ENCODE results near the gene PRKD1.
"Not testable (repeated sequence)": the region's sequence is repeated elsewhere in the genome, so short reads cannot be mapped to it uniquely, and the experiment has no call there.

Gene PRKD1

DNA sequence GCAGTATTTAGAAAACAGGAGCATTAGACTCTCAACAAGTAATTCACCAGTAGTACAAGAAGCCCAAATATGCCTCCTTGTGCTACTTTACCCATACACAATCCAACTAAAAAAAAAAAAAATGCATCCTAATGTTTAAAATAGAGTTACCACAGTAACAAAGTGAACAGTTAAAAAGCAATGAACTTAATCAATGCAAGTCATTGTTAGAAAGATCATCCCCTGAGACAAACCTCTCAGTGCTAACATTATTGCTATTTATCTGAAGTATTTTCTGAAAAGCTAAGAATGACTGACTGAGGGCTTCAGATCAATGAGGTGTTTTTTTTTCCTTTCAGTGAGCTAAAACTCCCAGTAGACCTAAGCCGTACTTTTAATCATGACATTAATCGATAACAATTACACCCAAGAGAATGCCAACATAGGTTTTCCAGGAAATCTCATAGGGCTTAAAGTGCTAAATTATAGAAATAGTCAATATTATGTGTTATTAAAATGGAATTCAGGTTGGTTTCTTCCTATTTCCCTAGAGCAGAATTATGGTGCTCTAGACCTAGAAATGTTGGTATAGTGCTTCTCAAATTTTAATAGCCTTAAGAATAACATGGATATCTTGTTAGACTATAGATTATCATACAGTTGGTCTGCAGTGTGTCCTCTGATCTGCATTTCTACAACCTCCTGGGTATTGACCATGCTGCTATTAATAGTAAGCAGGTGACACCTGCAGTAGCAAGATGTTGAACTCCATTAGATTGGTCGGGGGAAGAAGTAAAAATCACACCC is 123.0 kb downstream of the PRKD1 start:
- no peak overlapping the region for H3K27ac Mint-ChIP-seq
- no peaks in the 10 kb centered on the region for H3K36me3 Mint-ChIP-seq
- H3K27me3 Mint-ChIP-seq = no peaks in the 10 kb centered on the region
- peaks cover 5% of the 10 kb centered on the region for H3K4me1 Mint-ChIP-seq
- no peaks in the 10 kb centered on the region for H3K9me3 Mint-ChIP-seq
- no peak overlapping the region for H3K4me3 Mint-ChIP-seq
- ATAC-seq = no peak

DNA sequence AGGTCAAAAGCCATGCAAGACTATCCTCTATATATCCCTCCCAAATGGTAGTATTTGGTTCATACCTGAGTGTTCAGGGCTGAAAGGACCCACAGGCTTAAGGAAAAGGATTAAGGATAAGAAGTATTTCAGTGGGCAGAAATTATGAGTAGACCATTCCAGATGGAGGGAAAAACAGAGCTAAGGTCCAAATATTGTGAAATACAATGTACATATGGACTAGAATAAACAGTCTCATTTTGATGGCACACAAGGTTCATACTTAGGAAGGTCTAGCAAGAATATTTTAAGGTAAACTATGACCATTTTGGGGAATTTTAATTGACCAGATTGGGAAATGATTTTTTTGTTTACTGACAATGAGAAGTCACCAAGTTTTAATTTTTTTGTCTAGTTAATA is 124.6 kb downstream of the PRKD1 start:
- peaks cover 8% of the 10 kb centered on the region for H3K4me1 Mint-ChIP-seq
- H3K27me3 Mint-ChIP-seq = no peaks in the 10 kb centered on the region
- ATAC-seq = no peak
- H3K36me3 Mint-ChIP-seq = no peaks in the 10 kb centered on the region
- H3K27ac Mint-ChIP-seq = no peak overlapping the region
- no peaks in the 10 kb centered on the region for H3K9me3 Mint-ChIP-seq
- no peak overlapping the region for H3K4me3 Mint-ChIP-seq

DNA sequence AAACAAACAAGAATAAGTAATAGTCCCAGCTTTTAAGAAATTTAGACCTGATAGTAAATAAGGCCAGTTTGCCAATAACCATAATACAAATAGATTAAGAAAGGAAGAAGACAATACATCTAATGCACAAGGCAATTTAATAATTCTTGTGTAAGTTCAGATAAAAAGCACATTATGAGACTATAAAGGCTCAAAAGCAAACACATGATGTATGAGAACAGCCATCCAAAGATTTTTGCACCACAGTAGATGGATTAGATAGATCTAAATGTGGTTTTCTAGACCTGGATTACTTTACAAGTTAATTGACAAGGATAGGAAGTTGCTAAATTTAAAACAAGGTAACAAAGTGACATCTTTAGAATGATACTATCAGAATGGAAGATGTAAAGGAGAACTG is 125.4 kb downstream of the PRKD1 start:
- Mint-ChIP-seq H3K4me1 (peaks cover 8% of the 10 kb centered on the region), H3K4me3 (no peak overlapping the region), H3K27ac (no peak overlapping the region), H3K36me3 (no peaks in the 10 kb centered on the region), H3K27me3 (no peaks in the 10 kb centered on the region), H3K9me3 (no peaks in the 10 kb centered on the region)
- no peak for ATAC-seq

DNA sequence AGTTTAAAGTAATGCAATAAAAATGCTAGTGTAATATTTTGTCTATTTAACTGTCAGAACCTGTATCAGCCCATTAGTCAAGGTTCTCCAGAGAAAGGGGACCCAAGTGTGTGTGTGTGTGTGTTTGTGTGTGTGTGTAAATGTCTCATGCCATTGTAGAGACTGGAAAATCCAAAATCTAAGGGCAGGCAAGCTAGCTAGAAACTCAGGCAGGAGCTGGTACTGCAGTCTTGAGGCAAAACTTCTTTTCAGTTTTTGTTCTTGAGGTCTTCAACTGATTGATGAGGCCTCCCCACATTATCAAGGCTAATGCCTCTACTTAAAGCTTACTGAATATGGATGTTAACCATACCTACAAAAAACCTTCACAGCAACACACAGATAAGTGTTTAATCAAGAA is 126.7 kb downstream of the PRKD1 start:
- Mint-ChIP-seq H3K4me3 (no peak overlapping the region), H3K27ac (no peak overlapping the region), H3K36me3 (no peaks in the 10 kb centered on the region), H3K27me3 (no peaks in the 10 kb centered on the region), H3K4me1 (peaks cover 8% of the 10 kb centered on the region), H3K9me3 (no peaks in the 10 kb centered on the region)
- ATAC-seq = no peak

DNA sequence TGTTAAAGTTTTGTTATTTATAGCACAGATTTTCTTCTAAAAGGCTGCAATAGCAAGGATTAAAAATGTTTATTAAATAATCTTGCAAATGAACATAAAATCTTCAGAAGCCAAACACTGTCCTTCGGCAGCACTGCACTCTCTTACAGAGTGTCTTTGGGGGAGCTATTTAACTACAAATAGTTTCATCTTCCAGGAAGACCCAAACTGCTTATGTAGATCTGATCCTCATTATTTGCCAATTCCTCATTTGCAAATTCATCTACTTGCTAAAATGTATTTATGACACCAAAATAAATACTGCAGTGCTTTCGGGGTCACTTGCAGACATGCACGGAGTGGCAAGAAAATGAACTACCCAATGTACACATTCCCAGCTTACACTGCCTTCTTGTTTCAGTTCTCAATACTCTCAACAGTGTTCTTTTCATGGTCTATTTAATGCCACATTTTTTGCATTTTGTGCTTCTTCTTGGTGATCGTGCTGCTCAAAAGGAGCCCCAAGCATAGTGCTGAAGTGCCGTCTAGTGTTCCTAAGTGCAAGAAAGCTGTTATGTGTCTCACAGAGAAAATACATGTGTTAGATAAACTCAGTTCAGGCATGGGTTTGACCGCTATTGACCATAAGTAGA is 128.1 kb downstream of the PRKD1 start:
- ATAC-seq = peak; percentile 80
- Mint-ChIP-seq H3K27ac (no peak overlapping the region), H3K9me3 (no peaks in the 10 kb centered on the region), H3K36me3 (no peaks in the 10 kb centered on the region), H3K27me3 (no peaks in the 10 kb centered on the region), H3K4me3 (peak overlapping the region; percentile 6), H3K4me1 (peaks cover 8% of the 10 kb centered on the region)

DNA sequence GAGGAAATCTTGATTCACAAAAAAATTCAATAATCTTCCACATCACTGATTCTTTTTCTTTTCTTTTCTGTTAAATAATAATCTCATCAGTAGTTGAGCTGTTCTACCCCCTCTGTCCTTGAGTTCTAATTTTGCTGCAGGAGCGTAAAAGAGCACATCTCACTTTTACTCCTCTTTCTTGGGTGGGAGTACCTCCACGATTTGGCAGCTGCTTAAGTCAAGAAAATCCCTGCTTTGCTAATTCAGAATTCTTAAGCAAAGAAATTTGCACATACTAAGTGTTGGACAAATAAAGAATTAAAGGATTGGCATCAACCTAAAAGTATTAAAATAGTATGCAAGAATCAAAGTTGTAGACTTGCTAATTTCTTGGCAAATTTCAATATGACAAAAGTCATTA is 128.8 kb downstream of the PRKD1 start:
- ATAC-seq = no peak
- Mint-ChIP-seq H3K4me3 (no peak overlapping the region), H3K4me1 (peaks cover 8% of the 10 kb centered on the region), H3K27ac (no peak overlapping the region), H3K36me3 (no peaks in the 10 kb centered on the region), H3K27me3 (no peaks in the 10 kb centered on the region), H3K9me3 (no peaks in the 10 kb centered on the region)

DNA sequence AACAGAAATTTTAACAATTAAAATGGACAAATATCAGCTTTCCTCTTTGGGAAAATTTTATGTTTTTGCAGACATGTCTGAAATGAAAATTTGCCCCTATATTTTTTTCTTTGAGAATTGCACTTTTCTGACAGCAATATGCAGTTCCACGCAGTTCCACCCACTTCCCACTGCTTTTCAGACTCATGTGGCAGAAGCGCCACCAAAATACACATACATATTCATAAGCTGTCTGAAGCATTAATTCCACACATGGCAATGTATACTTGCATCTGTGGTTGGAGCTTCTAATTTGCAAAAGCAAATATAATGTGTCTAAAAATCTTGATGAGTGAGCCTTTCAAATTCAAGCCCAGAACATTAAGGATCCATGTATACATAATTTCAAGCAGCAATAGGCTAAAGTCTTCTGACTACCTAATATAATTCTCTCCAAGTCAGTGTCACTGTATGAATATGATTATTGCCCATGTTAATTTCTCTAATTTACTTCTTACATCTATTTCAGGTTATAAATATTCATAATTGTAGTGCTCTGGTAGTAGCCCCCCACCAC is 129.5 kb downstream of the PRKD1 start:
- H3K27ac Mint-ChIP-seq = no peak overlapping the region
- ATAC-seq = no peak
- no peak overlapping the region for H3K4me3 Mint-ChIP-seq
- peaks cover 8% of the 10 kb centered on the region for H3K4me1 Mint-ChIP-seq
- H3K27me3 Mint-ChIP-seq = no peaks in the 10 kb centered on the region
- H3K9me3 Mint-ChIP-seq = no peaks in the 10 kb centered on the region
- no peaks in the 10 kb centered on the region for H3K36me3 Mint-ChIP-seq

DNA sequence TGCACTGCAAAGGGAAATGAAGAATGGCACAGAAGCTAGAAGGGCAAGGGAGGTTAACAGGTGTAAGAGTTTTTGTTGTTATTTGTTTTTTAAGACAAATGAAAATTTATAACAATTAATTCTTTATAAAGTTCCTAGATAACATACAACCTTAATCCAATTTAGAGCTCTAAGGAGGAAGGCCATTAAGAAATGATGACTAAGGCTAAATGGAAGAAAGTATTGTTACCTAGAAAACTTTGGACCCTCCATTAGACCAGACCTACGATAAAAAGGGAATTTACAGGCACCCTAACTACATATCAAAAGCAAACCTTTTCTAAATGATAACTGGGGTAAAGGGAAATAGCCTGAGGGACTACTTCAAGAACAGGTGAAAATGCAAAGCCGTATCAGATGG is 130.8 kb downstream of the PRKD1 start:
- Mint-ChIP-seq H3K4me1 (peaks cover 8% of the 10 kb centered on the region), H3K9me3 (no peaks in the 10 kb centered on the region), H3K4me3 (no peak overlapping the region), H3K27ac (no peak overlapping the region), H3K36me3 (no peaks in the 10 kb centered on the region), H3K27me3 (no peaks in the 10 kb centered on the region)
- ATAC-seq = no peak

DNA sequence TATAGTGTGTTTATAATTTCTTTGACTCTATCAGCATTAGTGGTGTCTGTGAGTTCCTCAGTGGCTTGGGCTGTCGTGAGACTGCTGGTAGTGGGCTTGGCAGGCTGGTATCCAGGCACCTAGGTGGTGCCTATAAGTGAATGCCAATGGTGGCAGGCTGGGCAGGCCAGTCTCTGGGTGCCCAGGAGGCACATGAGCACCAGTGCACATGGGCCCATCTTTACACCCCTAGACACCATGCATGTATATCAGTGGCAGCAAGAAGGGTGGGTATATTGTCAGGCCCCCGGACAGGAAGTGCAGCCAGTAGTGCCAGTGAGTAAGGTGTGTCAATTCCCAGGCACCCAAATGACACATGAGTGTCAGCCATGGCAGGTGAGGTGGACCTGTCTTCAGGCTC is 138.2 kb downstream of the PRKD1 start:
- no peak for ATAC-seq
- Mint-ChIP-seq H3K27ac (no peak overlapping the region), H3K27me3 (no peaks in the 10 kb centered on the region), H3K4me1 (no peaks in the 10 kb centered on the region), H3K36me3 (no peaks in the 10 kb centered on the region), H3K4me3 (no peak overlapping the region), H3K9me3 (peaks cover 3% of the 10 kb centered on the region)

DNA sequence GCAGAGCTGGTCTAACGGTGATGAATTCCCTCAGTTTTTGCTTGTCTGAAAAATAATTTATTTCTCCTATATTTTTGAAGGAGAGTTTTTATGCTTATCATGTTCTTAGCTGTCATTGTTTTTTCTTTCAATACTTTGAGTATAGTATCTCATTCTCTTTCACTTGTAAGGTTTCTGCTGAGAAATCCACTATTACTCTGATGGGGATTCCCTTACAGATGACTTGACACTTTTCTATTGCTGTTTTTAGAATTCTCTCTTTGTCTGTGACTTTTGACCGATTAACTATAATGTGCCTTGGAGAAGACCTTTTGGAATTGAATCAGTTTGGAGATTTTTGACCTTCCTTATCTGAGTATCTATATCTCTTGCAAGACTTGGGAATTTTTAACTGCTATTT is 139.6 kb downstream of the PRKD1 start:
- H3K9me3 Mint-ChIP-seq = peaks cover 3% of the 10 kb centered on the region
- no peaks in the 10 kb centered on the region for H3K36me3 Mint-ChIP-seq

DNA sequence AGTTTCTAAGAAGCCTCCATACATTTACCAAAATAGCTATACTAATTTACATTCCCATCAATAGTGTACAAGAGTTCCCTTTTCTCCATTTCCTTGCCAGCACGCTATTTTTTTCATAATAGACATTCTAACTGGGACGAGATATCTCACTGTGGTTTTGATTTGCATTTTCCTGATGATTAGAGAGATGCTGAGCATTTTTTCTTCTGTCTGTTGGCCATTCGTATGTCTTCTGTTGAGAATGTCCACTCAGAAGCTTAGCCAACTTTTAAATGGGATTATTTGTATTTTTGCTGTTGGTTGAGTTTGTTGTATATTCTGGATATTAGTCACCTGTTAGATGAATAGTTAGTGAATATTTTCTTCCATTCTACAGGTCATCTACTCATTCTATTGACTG is 144.1 kb downstream of the PRKD1 start:
- Mint-ChIP-seq H3K27ac (no peak overlapping the region), H3K4me1 (no peaks in the 10 kb centered on the region), H3K4me3 (no peak overlapping the region), H3K9me3 (peaks cover 5% of the 10 kb centered on the region), H3K27me3 (no peaks in the 10 kb centered on the region), H3K36me3 (no peaks in the 10 kb centered on the region)
- no peak for ATAC-seq

More for the DNA sequence above, 139.6 kb downstream of the PRKD1 start:
- Mint-ChIP-seq H3K27me3 (no peaks in the 10 kb centered on the region), H3K27ac (no peak overlapping the region), H3K4me1 (no peaks in the 10 kb centered on the region), H3K4me3 (no peak overlapping the region)
- ATAC-seq = no peak

DNA sequence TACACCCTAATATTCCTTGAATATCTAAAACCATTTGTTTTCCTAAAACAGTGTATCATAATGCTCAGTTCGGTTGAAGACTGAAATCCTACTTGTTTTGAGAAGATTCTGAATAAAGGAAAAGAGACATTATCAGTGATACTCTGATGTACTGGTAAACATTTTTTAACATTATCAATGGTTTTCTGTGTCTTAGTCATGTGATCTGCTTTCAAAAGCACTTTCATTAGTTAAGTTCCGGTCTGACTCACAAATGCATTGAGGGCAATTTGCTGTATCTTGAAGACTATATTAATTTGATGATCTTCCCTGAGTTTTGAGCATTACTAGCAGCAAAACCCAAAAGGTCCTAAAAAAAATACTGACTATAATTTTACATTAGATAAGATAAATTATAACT is 145.6 kb downstream of the PRKD1 start:
- Mint-ChIP-seq H3K4me1 (no peaks in the 10 kb centered on the region), H3K9me3 (peaks cover 7% of the 10 kb centered on the region), H3K36me3 (no peaks in the 10 kb centered on the region), H3K4me3 (no peak overlapping the region), H3K27me3 (no peaks in the 10 kb centered on the region), H3K27ac (no peak overlapping the region)
- ATAC-seq = no peak

DNA sequence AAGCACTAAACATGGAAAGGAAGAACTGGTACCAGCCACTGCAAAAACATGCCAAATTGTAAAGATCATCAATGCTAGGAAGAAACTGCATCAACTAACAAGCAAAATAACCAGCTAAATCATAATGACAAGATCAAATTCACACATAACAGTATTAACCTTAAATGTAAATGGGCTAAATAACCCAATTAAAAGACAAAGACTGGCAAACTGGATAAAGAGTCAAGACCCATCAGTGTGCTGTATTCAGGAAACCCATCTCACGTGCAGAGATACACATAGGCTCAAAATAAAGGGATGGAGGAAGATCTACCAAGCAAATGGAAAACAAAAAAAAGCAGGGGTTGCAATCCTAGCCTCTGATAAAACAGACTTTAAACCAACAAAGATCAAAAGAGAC is 150.5 kb downstream of the PRKD1 start:
- H3K4me1 Mint-ChIP-seq, H3K9me3 Mint-ChIP-seq, ATAC-seq, H3K4me3 Mint-ChIP-seq, H3K27me3 Mint-ChIP-seq, H3K27ac Mint-ChIP-seq, H3K36me3 Mint-ChIP-seq: not testable (repeated sequence)

DNA sequence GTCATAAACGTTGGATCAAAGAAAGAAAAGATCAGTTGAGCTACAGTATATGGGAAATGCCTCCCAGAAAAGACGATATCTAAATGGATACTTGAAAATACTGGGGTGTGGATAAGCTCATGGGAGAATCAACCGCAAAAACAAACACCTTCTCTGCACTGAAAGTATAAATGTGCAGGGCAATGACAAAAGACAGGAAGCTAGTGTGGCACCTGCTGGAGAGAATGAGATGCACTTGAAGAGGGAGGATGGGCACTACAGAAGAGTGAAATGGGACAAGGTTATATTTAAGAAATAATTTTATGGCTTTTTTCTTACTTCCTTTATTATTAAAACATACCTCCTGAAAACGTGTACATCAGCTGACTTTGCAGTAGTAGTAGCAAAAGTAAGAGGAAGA is 153.7 kb downstream of the PRKD1 start:
- H3K36me3 Mint-ChIP-seq = peaks cover 5% of the 10 kb centered on the region
- ATAC-seq = no peak
- no peaks in the 10 kb centered on the region for H3K27me3 Mint-ChIP-seq
- H3K9me3 Mint-ChIP-seq = peaks cover 11% of the 10 kb centered on the region
- H3K27ac Mint-ChIP-seq = no peak overlapping the region
- H3K4me3 Mint-ChIP-seq = no peak overlapping the region
- no peaks in the 10 kb centered on the region for H3K4me1 Mint-ChIP-seq

DNA sequence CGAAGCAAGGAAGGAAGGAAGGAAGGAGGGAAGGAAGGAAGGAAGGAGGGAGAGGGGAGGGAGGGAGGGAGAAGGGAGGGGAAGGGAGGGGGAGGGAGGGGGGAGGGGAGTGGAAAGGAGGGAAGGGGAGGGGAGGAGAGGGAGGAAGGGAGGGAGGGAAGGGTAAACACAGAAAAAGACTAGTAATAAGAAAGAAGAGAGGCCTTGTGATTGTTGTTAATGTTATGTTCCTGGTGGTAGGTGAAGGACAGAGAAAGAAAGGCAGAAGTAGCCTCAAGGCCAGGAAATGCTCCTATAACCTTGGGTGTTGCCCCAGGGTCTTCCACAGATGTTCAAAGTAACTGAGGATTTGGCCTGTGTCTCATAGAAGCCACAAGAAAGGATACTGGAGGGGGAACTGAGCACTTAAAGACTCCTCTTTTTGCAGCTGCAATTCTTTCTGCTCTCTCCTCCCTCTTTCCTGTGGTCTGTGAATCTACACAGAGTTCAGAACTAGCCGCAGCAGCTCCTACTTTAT is 164.2 kb downstream of the PRKD1 start:
- Mint-ChIP-seq H3K9me3 (peaks cover 6% of the 10 kb centered on the region), H3K27me3 (no peaks in the 10 kb centered on the region), H3K27ac (no peak overlapping the region), H3K36me3 (no peaks in the 10 kb centered on the region), H3K4me3 (no peak overlapping the region), H3K4me1 (no peaks in the 10 kb centered on the region)
- ATAC-seq = no peak

Data from stimulated activated memory B cell treated with anti-CD40 and anti-IgM and Interleukin-4, amounts not matched to agents 10 μg/mL and 1 μg/mL and 100 μg/mL, for 72 hours (primary cell).